HepG2 (cell line): ENCODE measurements around the gene EOGT. TPM values are rescaled to one million over a fixed set of nuclear protein-coding genes. Genes with fewer than 3 reads are reported as not detected.

Source experiments
- BCL3 ChIP-seq: sonication (generic); formaldehyde crosslinking; IDR thresholded peaks from 2 replicates; pipeline ENCODE4 v1.5.1; 2020; ENCODE audit warnings: mild to moderate bottlenecking, missing genetic modification reagents, moderate library complexity
- CHCHD3 ChIP-seq: sonication (generic); formaldehyde crosslinking; IDR thresholded peaks from 2 replicates; pipeline ENCODE4 v1.8.0; 2022; ENCODE audit warnings: mild to moderate bottlenecking, missing genetic modification reagents, moderate library complexity
- JUNB ChIP-seq: sonication (generic); formaldehyde crosslinking; IDR thresholded peaks from 2 replicates; pipeline ENCODE4 v1.8.0; 2022; ENCODE audit warnings: missing genetic modification reagents, mild to moderate bottlenecking, borderline replicate concordance
- MED8 ChIP-seq: sonication (generic); formaldehyde crosslinking; IDR thresholded peaks from 2 replicates; pipeline ENCODE4 v1.8.1; 2023; ENCODE audit warnings: mild to moderate bottlenecking, missing genetic modification reagents; ENCODE audit not compliant: insufficient replicate concordance
- MEIS1 ChIP-seq: sonication (generic); formaldehyde crosslinking; IDR thresholded peaks from 2 replicates; pipeline ENCODE4 v1.9.0; 2021; ENCODE audit warnings: mild to moderate bottlenecking, missing genetic modification reagents, moderate library complexity, borderline replicate concordance
- MXD3 ChIP-seq: IDR thresholded peaks from 2 replicates; pipeline ENCODE4 v1.6.1; 2016; ENCODE audit warnings: mild to moderate bottlenecking, missing biosample characterization, missing genetic modification reagents
- NBN ChIP-seq: fragments of 450-650 bp; conservative IDR thresholded peaks from 2 replicates; pipeline ENCODE4 v1.6.1; 2017
- RFX5 ChIP-seq: IDR thresholded peaks from 2 replicates; pipeline ENCODE4 v1.6.1; 2011; ENCODE audit warnings: low read depth, low read length, improper control_type of control experiment
- SP5 ChIP-seq: IDR thresholded peaks from 2 replicates; pipeline ENCODE4 v1.6.1; 2016; ENCODE audit warnings: low read depth, borderline replicate concordance
- THAP9 ChIP-seq: sonication (generic); formaldehyde crosslinking; IDR thresholded peaks from 2 replicates; pipeline ENCODE4; 2020; ENCODE audit warnings: missing genetic modification reagents, mild to moderate bottlenecking, borderline replicate concordance
- ZBTB3 ChIP-seq: sonication (generic); formaldehyde crosslinking; IDR thresholded peaks from 2 replicates; pipeline ENCODE4 v1.4.0; 2020; ENCODE audit warnings: low read depth, mild to moderate bottlenecking, moderate library complexity, missing genetic modification reagents, borderline replicate concordance
- ZNF446 ChIP-seq: sonication (generic); formaldehyde crosslinking; IDR thresholded peaks from 2 replicates; pipeline ENCODE4 v1.5.0; 2020; ENCODE audit warnings: mild to moderate bottlenecking, missing genetic modification reagents
- ZNF691 ChIP-seq: sonication (generic); formaldehyde crosslinking; IDR thresholded peaks from 2 replicates; pipeline ENCODE4 v1.4.0; 2020; ENCODE audit warnings: missing genetic modification reagents, low read depth, mild to moderate bottlenecking, borderline replicate concordance
- ZNF839 ChIP-seq: sonication (generic); formaldehyde crosslinking; IDR thresholded peaks from 2 replicates; pipeline ENCODE4 v1.4.0; 2020; ENCODE audit warnings: missing genetic modification reagents, mild to moderate bottlenecking, borderline replicate concordance
- ZSCAN22 ChIP-seq: sonication (generic); formaldehyde crosslinking; IDR thresholded peaks from 2 replicates; pipeline ENCODE4 v1.4.0; 2020; ENCODE audit warnings: mild to moderate bottlenecking, missing genetic modification reagents
- polyA plus RNA-seq, 8 experiments: library from polyadenylated mRNA; depleted of rRNA in 3 of 8; stranded (reverse) in 7 of 8; unstranded in 1 of 8; fragments of >200 nt; fragmentation: Illumina TruSeq in 4 of 8; extraction: Trizol in 4 of 8; gene quantifications; 2 replicates each; pipeline versions ENCODE4 v1.2.1 to v1.2.3, GENCODE V29; 2011 to 2016; ENCODE audit warnings: low read depth in 4 of 8, missing spikeins in 1 of 8, mixed read lengths in 1 of 8; ENCODE audit not compliant: insufficient read depth in 1 of 8
- total RNA-seq, 5 experiments: library from RNA; depleted of rRNA; stranded (reverse); fragments of >200 nt; fragmentation: Illumina TruSeq; extraction: Trizol; gene quantifications; 2 replicates each; pipeline ENCODE4 v1.2.3, GENCODE V29; 2016; ENCODE audit warnings: low read depth in 1 of 5
- TF ChIP-seq, protein P1 (sequence below): sonication (generic); formaldehyde crosslinking; IDR thresholded peaks from 2 replicates; pipeline ENCODE4 v1.5.1; 2020; ENCODE audit warnings: missing genetic modification reagents, mild to moderate bottlenecking, borderline replicate concordance
- TF ChIP-seq, protein P2 (sequence below): sonication (generic); formaldehyde crosslinking; IDR thresholded peaks from 2 replicates; pipeline ENCODE4 v1.5.0; 2020; ENCODE audit warnings: missing genetic modification reagents

EOGT gene
- total and polyA plus RNA-seq, 2 of the 13 experiments (the other 11 are each of a cell fraction or from before 2014, with no cell fraction given): 4.5 to 18.6 TPM

- TF ChIP-seq ZNF691 (CRISPR knock-in tag): peak; percentile 25; the same call in 1 of the 2 replicates
- TF ChIP-seq ZNF446 (CRISPR knock-in tag): peak; percentile 74; the same call in 1 of the 2 replicates
- no peak for TF ChIP-seq ZSCAN22 (CRISPR knock-in tag)
- TF ChIP-seq MXD3 (CRISPR knock-in tag): no peak; the same call in none of the 2 replicates
- TF ChIP-seq BCL3 (CRISPR knock-in tag): peak; percentile 50; the same call in 1 of the 2 replicates
- TF ChIP-seq RFX5: 0 out of 2 replicates have a peak, but pooled peaks have one; percentile 10
- 0 out of 2 replicates have a peak, but pooled peaks have one; percentile 26 for TF ChIP-seq ZNF839
- TF ChIP-seq ZBTB3: no peak
- TF ChIP-seq SP5: peak; percentile 28; the same call in 1 of the 2 replicates
- no peak for TF ChIP-seq NBN
- no peak for TF ChIP-seq CHCHD3
- TF ChIP-seq JUNB (CRISPR knock-in tag): no peak
- TF ChIP-seq MEIS1 (CRISPR knock-in tag): no peak; the same call in 1 of the 2 replicates
- TF ChIP-seq THAP9 (CRISPR knock-in tag): no peak
- TF ChIP-seq, protein P1, sequence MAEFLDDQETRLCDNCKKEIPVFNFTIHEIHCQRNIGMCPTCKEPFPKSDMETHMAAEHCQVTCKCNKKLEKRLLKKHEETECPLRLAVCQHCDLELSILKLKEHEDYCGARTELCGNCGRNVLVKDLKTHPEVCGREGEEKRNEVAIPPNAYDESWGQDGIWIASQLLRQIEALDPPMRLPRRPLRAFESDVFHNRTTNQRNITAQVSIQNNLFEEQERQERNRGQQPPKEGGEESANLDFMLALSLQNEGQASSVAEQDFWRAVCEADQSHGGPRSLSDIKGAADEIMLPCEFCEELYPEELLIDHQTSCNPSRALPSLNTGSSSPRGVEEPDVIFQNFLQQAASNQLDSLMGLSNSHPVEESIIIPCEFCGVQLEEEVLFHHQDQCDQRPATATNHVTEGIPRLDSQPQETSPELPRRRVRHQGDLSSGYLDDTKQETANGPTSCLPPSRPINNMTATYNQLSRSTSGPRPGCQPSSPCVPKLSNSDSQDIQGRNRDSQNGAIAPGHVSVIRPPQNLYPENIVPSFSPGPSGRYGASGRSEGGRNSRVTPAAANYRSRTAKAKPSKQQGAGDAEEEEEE (CRISPR knock-in tag): no peak
- TF ChIP-seq, protein P2, sequence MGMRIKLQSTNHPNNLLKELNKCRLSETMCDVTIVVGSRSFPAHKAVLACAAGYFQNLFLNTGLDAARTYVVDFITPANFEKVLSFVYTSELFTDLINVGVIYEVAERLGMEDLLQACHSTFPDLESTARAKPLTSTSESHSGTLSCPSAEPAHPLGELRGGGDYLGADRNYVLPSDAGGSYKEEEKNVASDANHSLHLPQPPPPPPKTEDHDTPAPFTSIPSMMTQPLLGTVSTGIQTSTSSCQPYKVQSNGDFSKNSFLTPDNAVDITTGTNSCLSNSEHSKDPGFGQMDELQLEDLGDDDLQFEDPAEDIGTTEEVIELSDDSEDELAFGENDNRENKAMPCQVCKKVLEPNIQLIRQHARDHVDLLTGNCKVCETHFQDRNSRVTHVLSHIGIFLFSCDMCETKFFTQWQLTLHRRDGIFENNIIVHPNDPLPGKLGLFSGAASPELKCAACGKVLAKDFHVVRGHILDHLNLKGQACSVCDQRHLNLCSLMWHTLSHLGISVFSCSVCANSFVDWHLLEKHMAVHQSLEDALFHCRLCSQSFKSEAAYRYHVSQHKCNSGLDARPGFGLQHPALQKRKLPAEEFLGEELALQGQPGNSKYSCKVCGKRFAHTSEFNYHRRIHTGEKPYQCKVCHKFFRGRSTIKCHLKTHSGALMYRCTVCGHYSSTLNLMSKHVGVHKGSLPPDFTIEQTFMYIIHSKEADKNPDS: no peak
- peak; percentile 88 for TF ChIP-seq MED8
Observed at GRCh38 chr3:69013253-69014021, at the start of gene EOGT (continued).
